GM19238 (cell line): ENCODE results near the gene SLC30A9.

Experiments
- DNase-seq: peaks from one replicate; pipeline ENCODE4 v3.0.0; 2011; ENCODE audit warnings: low spot score; ENCODE audit not compliant: insufficient read length

SLC30A9 gene

GRCh38 chr4:41990365-41991111 is at the start of gene SLC30A9:
Gene SLC30A9, plus strand, starts transcription at chr4:41990530. Its CDS starts 122 bp downstream, at chr4:41990652.
- DNase-seq: peak; percentile 94

GRCh38 chr4:41940834-41941233 is 49.5 kb upstream of the SLC30A9 start:
- DNase-seq: no peak

- DNase-seq: no peak
Measured at GRCh38 chr4:41943506-41943905, 46.8 kb upstream of the SLC30A9 start.

- DNase-seq: no peak
Measured at GRCh38 chr4:41944089-41944488, 46.2 kb upstream of the SLC30A9 start.

- no peak for DNase-seq
Measured at GRCh38 chr4:41949531-41949930, 40.8 kb upstream of the SLC30A9 start.

GRCh38 chr4:41957634-41958033 is 32.7 kb upstream of the SLC30A9 start:
- DNase-seq: peak; percentile 8

- no peak for DNase-seq
Measured at GRCh38 chr4:41963105-41963504, 27.2 kb upstream of the SLC30A9 start.

- DNase-seq: no peak
Measured at GRCh38 chr4:41964401-41964800, 25.9 kb upstream of the SLC30A9 start.

- DNase-seq: no peak
Measured at GRCh38 chr4:41967392-41967791, 22.9 kb upstream of the SLC30A9 start.

- DNase-seq: no peak
Measured at GRCh38 chr4:41969671-41970070, 20.7 kb upstream of the SLC30A9 start.

GRCh38 chr4:41975341-41975740 is 15.0 kb upstream of the SLC30A9 start:
- no peak for DNase-seq

- DNase-seq: no peak
Measured at GRCh38 chr4:41976775-41977516, 13.4 kb upstream of the SLC30A9 start.

- no peak for DNase-seq
Measured at GRCh38 chr4:41977709-41978108, 12.6 kb upstream of the SLC30A9 start.

GRCh38 chr4:41981456-41981855 is 8.9 kb upstream of the SLC30A9 start, which contains the start of gene DCAF4L1:
Gene DCAF4L1, plus strand, starts transcription at chr4:41981756. Its CDS starts 37 bp downstream, at chr4:41981793.
- no peak for DNase-seq

GRCh38 chr4:41982716-41983115 is 7.6 kb upstream of the SLC30A9 start:
- no peak for DNase-seq

GRCh38 chr4:41985151-41985550 is 5.2 kb upstream of the SLC30A9 start:
- no peak for DNase-seq

- no peak for DNase-seq
Measured at GRCh38 chr4:41989994-41990364, 351 bp upstream of the SLC30A9 start.

GRCh38 chr4:41991916-41992767 is 1.8 kb downstream of the SLC30A9 start:
- no peak for DNase-seq

- DNase-seq: no peak
Measured at GRCh38 chr4:41992967-41993857, 2.9 kb downstream of the SLC30A9 start.

GRCh38 chr4:41994461-41994985 is 4.2 kb downstream of the SLC30A9 start:
- DNase-seq: no peak

GRCh38 chr4:41998019-41998418 is 7.7 kb downstream of the SLC30A9 start:
- DNase-seq: no peak
